ENCODE measurements around the gene EXOG. TPM values are rescaled to one million over a fixed set of nuclear protein-coding genes. Genes with fewer than 3 reads are reported as not detected.

Gene EXOG
- total and polyA plus RNA-seq, 2 of the 13 experiments (the other 11 are each of a cell fraction or from before 2014, with no cell fraction given): 5.5 to 9.5 TPM

- H3K27ac ChIP-seq (ENCODE audit: extremely low read length, insufficient read depth, low read length): no peak overlapping the region
- no peak overlapping the region for H2AFZ ChIP-seq (ENCODE audit: low read length)
- intact Hi-C loops (cut with micrococcal nuclease; ENCODE audit: unreplicated experiment): no loop called here
- in situ Hi-C loops (cut with HindIII; ENCODE audit: extremely low pct_ligation_motif_present, low pct_unique_long_range_greater_than_20kb): no loop called here
- no peaks in the 10 kb centered on the region for H3K9me3 ChIP-seq (ENCODE audit: low read length)
- no TSS peak for BruUV-seq (replicated peaks)
- H3K36me3 ChIP-seq (replicated peaks in 1 of 2; ENCODE audit: control insufficient read depth in 1 of 2, insufficient read depth in 2 of 2, low read length in 2 of 2): peaks cover 2 to 11% of the 10 kb centered on the region in 2 experiments; a peak in 3 of 5 replicates
- DNase-seq (ENCODE audit: low spot score): no peak
- no peak overlapping the region for H3K4me3 ChIP-seq (replicated peaks in 1 of 3; ENCODE audit: insufficient read depth in 1 of 3, low read depth in 2 of 3, low read length in 3 of 3)
- H3K4me2 ChIP-seq (ENCODE audit: low read depth, low read length): no peak overlapping the region
- ChIA-PET POLR2A (no interaction called here), CTCF (ENCODE audit: low intra/inter-chr PET ratio, low total read pairs) (no interaction called here)
- H3K9ac ChIP-seq (ENCODE audit: insufficient read depth, low read depth, low read length): no peak overlapping the region
- 85% methylated on average over 3 of the region's 3 CpGs for WGBS (ENCODE audit: low lambda C conversion rate)
- no peak for FAIRE-seq
- TF ChIP-seq PHB2 (IDR thresholded peaks at IDR 0.05; ENCODE audit: partially characterized antibody) (no peak), ZGPAT (CRISPR knock-in tag; IDR thresholded peaks at IDR 0.05) (no peak), ZNF501 (CRISPR knock-in tag; IDR thresholded peaks at IDR 0.05) (no peak), ZNF564 (CRISPR knock-in tag; IDR thresholded peaks at IDR 0.05) (no peak), NFYB (CRISPR knock-in tag; IDR thresholded peaks at IDR 0.05) (no peak), FOXA3 (CRISPR knock-in tag; IDR thresholded peaks at IDR 0.05) (no peak), HCFC1 (IDR thresholded peaks at IDR 0.05; ENCODE audit: low read depth, low read length) (no peak), SIN3A (IDR thresholded peaks at IDR 0.05; ENCODE audit: borderline replicate concordance, low read depth, low read length) (no peak), CHCHD3 (CRISPR knock-in tag; IDR thresholded peaks at IDR 0.05) (no peak), YEATS2 (CRISPR knock-in tag; IDR thresholded peaks at IDR 0.05; ENCODE audit: borderline replicate concordance) (no peak), MTA3 (CRISPR knock-in tag; IDR thresholded peaks at IDR 0.05) (no peak), ZNF512B (CRISPR knock-in tag; IDR thresholded peaks at IDR 0.05; ENCODE audit: borderline replicate concordance) (no peak), ZNF138 (CRISPR knock-in tag; IDR thresholded peaks at IDR 0.05; ENCODE audit: low read depth) (no peak), XBP1 (CRISPR knock-in tag; IDR thresholded peaks at IDR 0.05) (no peak), ATF2 (CRISPR knock-in tag; IDR thresholded peaks at IDR 0.05) (no peak), ZNF24 (IDR thresholded peaks at IDR 0.05) (no peak)
- H3K4me1 ChIP-seq (ENCODE audit: insufficient read depth, low read length): no peaks in the 10 kb centered on the region
- no peak for ATAC-seq
- no peaks in the 10 kb centered on the region for H3K27me3 ChIP-seq (ENCODE audit: control insufficient read depth in 1 of 2, insufficient read depth in 2 of 2, low read length in 2 of 2)
- H3K79me2 ChIP-seq (ENCODE audit: insufficient read depth, low read length): no peaks in the 10 kb centered on the region
- no peaks in the 10 kb centered on the region for H4K20me1 ChIP-seq (ENCODE audit: insufficient read depth, low read length)
These were observed 15.4 kb downstream of the EXOG start for GRCh38 chr3:38511546-38511945.
